Sigmoid colon (tissue), 3 donors: ENCODE data around the gene ANKRD10.

Experiments
- POLR2A ChIP-seq, 2 donors: fragments of 450-650 bp; IDR thresholded peaks; one replicate each; pipeline ENCODE4 v1.6.1; 2016; ENCODE audit warnings: antibody characterized with exemption in 2 of 2, mild to moderate bottlenecking in 2 of 2, moderate library complexity in 2 of 2
- TF ChIP-seq, protein P1 (sequence below), 4 experiments: fragments of 450-650 bp in 3 of 4; fragments of 200-600 bp in 1 of 4; IDR thresholded peaks; one replicate each; pipeline ENCODE4 v1.5.1; 2016 to 2019; ENCODE audit warnings: antibody characterized with exemption in 4 of 4, mild to moderate bottlenecking in 3 of 4, moderate library complexity in 2 of 4

DNA sequence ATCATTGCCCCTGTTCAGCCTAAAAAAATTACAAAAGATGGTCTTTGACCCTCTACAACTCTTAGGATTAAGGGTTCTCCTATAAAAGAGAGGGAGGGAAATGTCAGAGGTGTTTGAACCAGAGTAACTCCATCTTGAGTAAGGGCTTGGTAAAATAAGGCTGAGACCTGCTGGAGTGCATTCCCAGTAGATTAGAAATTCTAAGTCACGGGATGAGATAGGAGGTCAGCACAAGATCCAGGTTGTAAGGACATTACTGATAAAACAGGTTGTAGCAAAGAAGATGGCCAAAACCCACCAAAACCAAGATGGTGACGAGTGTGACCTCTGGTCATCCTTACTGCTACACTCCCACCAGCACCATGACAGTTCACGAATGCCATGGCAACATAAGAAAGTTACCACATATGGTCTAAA lies 48.7 kb upstream of the ANKRD10 start:
- no peak for TF ChIP-seq POLR2A (IDR thresholded peaks at IDR 0.05)
- TF ChIP-seq, protein P1, sequence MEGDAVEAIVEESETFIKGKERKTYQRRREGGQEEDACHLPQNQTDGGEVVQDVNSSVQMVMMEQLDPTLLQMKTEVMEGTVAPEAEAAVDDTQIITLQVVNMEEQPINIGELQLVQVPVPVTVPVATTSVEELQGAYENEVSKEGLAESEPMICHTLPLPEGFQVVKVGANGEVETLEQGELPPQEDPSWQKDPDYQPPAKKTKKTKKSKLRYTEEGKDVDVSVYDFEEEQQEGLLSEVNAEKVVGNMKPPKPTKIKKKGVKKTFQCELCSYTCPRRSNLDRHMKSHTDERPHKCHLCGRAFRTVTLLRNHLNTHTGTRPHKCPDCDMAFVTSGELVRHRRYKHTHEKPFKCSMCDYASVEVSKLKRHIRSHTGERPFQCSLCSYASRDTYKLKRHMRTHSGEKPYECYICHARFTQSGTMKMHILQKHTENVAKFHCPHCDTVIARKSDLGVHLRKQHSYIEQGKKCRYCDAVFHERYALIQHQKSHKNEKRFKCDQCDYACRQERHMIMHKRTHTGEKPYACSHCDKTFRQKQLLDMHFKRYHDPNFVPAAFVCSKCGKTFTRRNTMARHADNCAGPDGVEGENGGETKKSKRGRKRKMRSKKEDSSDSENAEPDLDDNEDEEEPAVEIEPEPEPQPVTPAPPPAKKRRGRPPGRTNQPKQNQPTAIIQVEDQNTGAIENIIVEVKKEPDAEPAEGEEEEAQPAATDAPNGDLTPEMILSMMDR (IDR thresholded peaks at IDR 0.05): no peak
